C4-2B (cell line): ENCODE data around the gene EXOC1L.

Experiments used
- ZFX ChIP-seq: fragments of 450-650 bp; IDR thresholded peaks from 2 replicates; pipeline ENCODE4 v1.6.1; 2017
- TF ChIP-seq, protein P1 (sequence below): fragments of 450-650 bp; conservative IDR thresholded peaks from 2 replicates; pipeline ENCODE4 v1.5.1; 2017; ENCODE audit warnings: mild to moderate bottlenecking

GRCh38 chr4:55808632-55809031 lies 11.0 kb upstream of the EXOC1L start:
- TF ChIP-seq, protein P1, sequence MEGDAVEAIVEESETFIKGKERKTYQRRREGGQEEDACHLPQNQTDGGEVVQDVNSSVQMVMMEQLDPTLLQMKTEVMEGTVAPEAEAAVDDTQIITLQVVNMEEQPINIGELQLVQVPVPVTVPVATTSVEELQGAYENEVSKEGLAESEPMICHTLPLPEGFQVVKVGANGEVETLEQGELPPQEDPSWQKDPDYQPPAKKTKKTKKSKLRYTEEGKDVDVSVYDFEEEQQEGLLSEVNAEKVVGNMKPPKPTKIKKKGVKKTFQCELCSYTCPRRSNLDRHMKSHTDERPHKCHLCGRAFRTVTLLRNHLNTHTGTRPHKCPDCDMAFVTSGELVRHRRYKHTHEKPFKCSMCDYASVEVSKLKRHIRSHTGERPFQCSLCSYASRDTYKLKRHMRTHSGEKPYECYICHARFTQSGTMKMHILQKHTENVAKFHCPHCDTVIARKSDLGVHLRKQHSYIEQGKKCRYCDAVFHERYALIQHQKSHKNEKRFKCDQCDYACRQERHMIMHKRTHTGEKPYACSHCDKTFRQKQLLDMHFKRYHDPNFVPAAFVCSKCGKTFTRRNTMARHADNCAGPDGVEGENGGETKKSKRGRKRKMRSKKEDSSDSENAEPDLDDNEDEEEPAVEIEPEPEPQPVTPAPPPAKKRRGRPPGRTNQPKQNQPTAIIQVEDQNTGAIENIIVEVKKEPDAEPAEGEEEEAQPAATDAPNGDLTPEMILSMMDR = no peak
- no peak for TF ChIP-seq ZFX
